B cell (primary cell): ENCODE data around the gene TNRC6A. TPM values are rescaled to one million over a fixed set of nuclear protein-coding genes. Genes with fewer than 3 reads are reported as not detected.

ENCODE experiments used
- ATAC-seq: fragments of 200-7000 bp; cut with Tn5 transposase; one replicate; pipeline ENCODE4 v1.10.0; 2021; ENCODE audit warnings: low read depth, mild to moderate bottlenecking, moderate number of reproducible peaks, moderate library complexity
- CTCF ChIA-PET: fragments of 350-600 bp; sonication (Branson Sonifier 250); formaldehyde crosslinking; loops from one replicate; lab custom pipeline; 2021; ENCODE audit warnings: antibody characterized with exemption, inconsistent platforms; lab: Charles Lee
- POLR2A ChIA-PET: fragments of 350-600 bp; sonication (Branson Sonifier 250); formaldehyde crosslinking; loops from one replicate; lab custom pipeline; 2021; ENCODE audit warnings: antibody characterized with exemption; lab: Charles Lee
- DNase-seq: peaks from one replicate; pipeline ENCODE4 v3.0.0; 2013
- H2AFZ ChIP-seq: 2 replicates; pipeline ENCODE4 v1.6.1; 2012; ENCODE audit warnings: mild to moderate bottlenecking, low read depth, low read length; ENCODE audit not compliant: insufficient read depth, poor library complexity, severe bottlenecking
- H3K27ac ChIP-seq, 2 donors: 1 replicate in 1 of 2; 2 replicates in 1 of 2; pipeline ENCODE4 v1.5.1; 2012 to 2013; ENCODE audit warnings: low read length in 2 of 2, mild to moderate bottlenecking in 2 of 2, moderate library complexity in 1 of 2
- H3K27me3 ChIP-seq, 4 experiments: fragments of 200-600 bp in 1 of 4; sonication (generic) in 1 of 4; replicated peaks in 1 of 4; 1 replicate in 2 of 4; 2 replicates in 2 of 4; pipeline versions ENCODE4 v1.6.1 to v1.7.0; 2013 to 2016; ENCODE audit warnings: low read length in 3 of 4, mild to moderate bottlenecking in 2 of 4, mixed read lengths in 1 of 4, moderate library complexity in 1 of 4; ENCODE audit not compliant: insufficient read depth in 4 of 4, control insufficient read depth in 3 of 4; ENCODE audit errors: control extremely low read depth in 1 of 4
- H3K36me3 ChIP-seq, 2 experiments: replicated peaks in 1 of 2; 1 replicate in 1 of 2; 2 replicates in 1 of 2; pipeline versions ENCODE4 v1.6.1 to v1.7.1; 2013; ENCODE audit warnings: low read length in 1 of 2; ENCODE audit not compliant: insufficient read depth in 2 of 2, control insufficient read depth in 1 of 2; ENCODE audit errors: control extremely low read depth in 1 of 2, extremely low read depth in 1 of 2
- H3K4me1 ChIP-seq, 2 donors: fragments of 200-600 bp in 1 of 2; sonication (generic) in 1 of 2; 1 replicate in 1 of 2; 2 replicates in 1 of 2; pipeline versions ENCODE4 v1.5.1 to v1.6.1; 2013 to 2017; ENCODE audit warnings: low read length in 2 of 2; ENCODE audit not compliant: control insufficient read depth in 2 of 2, insufficient read depth in 2 of 2
- H3K4me2 ChIP-seq: replicated peaks from 2 replicates; pipeline ENCODE3; 2012; ENCODE audit warnings: mild to moderate bottlenecking, low read depth, low read length; ENCODE audit not compliant: poor library complexity, severe bottlenecking
- H3K4me3 ChIP-seq, 5 experiments: fragments of 200-600 bp in 1 of 5; sonication (generic) in 1 of 5; 1 replicate in 3 of 5; 2 replicates in 2 of 5; pipeline versions ENCODE4 v1.5.1 to v1.7.0; 2011 to 2016; ENCODE audit warnings: low read length in 4 of 5, mild to moderate bottlenecking in 4 of 5, low read depth in 2 of 5, control low read depth in 1 of 5, moderate library complexity in 1 of 5; ENCODE audit not compliant: insufficient read depth in 1 of 5; ENCODE audit errors: control extremely low read depth in 1 of 5, extremely low read depth in 1 of 5
- H3K79me2 ChIP-seq: fragments of 200-600 bp; sonication (generic); one replicate; pipeline ENCODE4 v1.6.0; 2016; ENCODE audit warnings: low read length; ENCODE audit not compliant: control insufficient read depth, insufficient read depth
- H3K9ac ChIP-seq: fragments of 200-600 bp; sonication (generic); 2 replicates; pipeline ENCODE4 v1.6.1; 2017; ENCODE audit warnings: mild to moderate bottlenecking, low read length, moderate library complexity
- H3K9me3 ChIP-seq, 3 donors: one replicate each; pipeline versions ENCODE4 v1.6.1 to v1.7.1; 2013; ENCODE audit warnings: low read length in 2 of 3; ENCODE audit not compliant: control insufficient read depth in 2 of 3, insufficient read depth in 1 of 3; ENCODE audit errors: control extremely low read depth in 1 of 3
- H4K20me1 ChIP-seq: 2 replicates; pipeline ENCODE4 v1.6.0; 2012; ENCODE audit warnings: mild to moderate bottlenecking, low read length; ENCODE audit not compliant: insufficient read depth, control insufficient read depth, poor library complexity, severe bottlenecking
- H3K27ac Mint-ChIP-seq: one replicate; pipeline ENCODE4 v1.8.0; 2021; ENCODE audit warnings: mixed read lengths
- H3K27me3 Mint-ChIP-seq: one replicate; pipeline ENCODE4 v1.8.0; 2021; ENCODE audit warnings: mixed read lengths
- H3K4me1 Mint-ChIP-seq: one replicate; pipeline ENCODE4 v1.8.0; 2021; ENCODE audit warnings: mixed read lengths
- H3K4me3 Mint-ChIP-seq: one replicate; pipeline ENCODE4 v1.8.0; 2021; ENCODE audit warnings: mixed read lengths
- H3K9me3 Mint-ChIP-seq: one replicate; pipeline ENCODE4 v1.8.0; 2022; ENCODE audit warnings: mixed read lengths; ENCODE audit not compliant: insufficient read depth
- EZH2 ChIP-seq: IDR thresholded peaks from 2 replicates; pipeline ENCODE4 v1.6.1; 2012; ENCODE audit warnings: borderline replicate concordance, low read depth, mild to moderate bottlenecking, moderate library complexity, low read length; ENCODE audit not compliant: insufficient read depth, poor library complexity, severe bottlenecking
- WGBS: methylation state at CpG from one replicate; pipeline ENCODE4 v1.1.5; 2013; ENCODE audit warnings: missing lambda C conversion rate; ENCODE audit not compliant: insufficient coverage; 5-methylcytosine and 5-hydroxymethylcytosine counted together
- intact Hi-C: fragments of 100-400 bp; cut with micrococcal nuclease; formaldehyde crosslinking; loops from one replicate; pipeline ENCODE4 v1.10.0; 2022
- polyA plus RNA-seq: library from polyadenylated mRNA; depleted of rRNA; stranded (reverse); fragments of >200 nt; gene quantifications from 2 replicates; pipeline ENCODE4 v1.2.3, GENCODE V29; 2012
- total RNA-seq, 2 donors: library from RNA; stranded (reverse); fragments of 120-200 nt in 1 of 2; gene quantifications; 1 replicate in 1 of 2; 2 replicates in 1 of 2; pipeline versions ENCODE4 v1.2.3 to v1.2.4, GENCODE V29; 2013 to 2022
- TF ChIP-seq, protein P1 (sequence below): fragments of 200-600 bp; IDR thresholded peaks from one replicate; pipeline ENCODE4 v1.8.0; 2022; ENCODE audit warnings: antibody characterized with exemption, mild to moderate bottlenecking

Gene TNRC6A
- total and polyA plus RNA-seq, 2 donors (not counting 1 experiment from before 2014, with no cell fraction given): 79.3 to 104 TPM

DNA sequence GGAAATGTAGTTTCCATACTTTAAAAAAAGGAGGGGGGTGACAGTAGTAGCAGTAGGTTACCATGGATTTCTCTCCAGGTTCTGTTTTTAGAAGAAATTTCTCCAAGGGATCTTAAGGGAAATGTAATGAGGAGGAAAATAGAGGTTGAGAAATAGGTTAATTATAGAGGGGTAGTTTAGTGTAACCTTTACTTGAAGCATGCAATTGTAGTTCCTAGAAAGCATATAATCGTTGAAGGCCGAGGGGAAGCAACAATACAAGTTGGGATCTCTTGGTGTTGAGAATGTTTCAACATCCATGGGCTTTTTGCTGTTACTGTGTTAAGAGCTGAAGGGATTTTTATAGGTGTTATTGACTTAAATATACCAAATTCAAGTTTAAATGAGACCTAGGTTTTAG is 25.1 kb downstream of the TNRC6A start:
- Histone ChIP-seq H3K79me2 (peaks cover 72% of the 10 kb centered on the region), H3K4me3 (no peak overlapping the region), H3K36me3 (peaks cover 6 to 13% of the 10 kb centered on the region in 2 experiments), H3K27me3 (no peaks in the 10 kb centered on the region), H4K20me1 (peaks cover 68% of the 10 kb centered on the region), H3K4me1 (peaks cover 0 to 10% of the 10 kb centered on the region in 2 donors), H3K27ac (peak overlapping the region in 1 of 2 donors; percentile 23), H2AFZ (no peak overlapping the region), H3K9me3 (no peaks in the 10 kb centered on the region), H3K9ac (no peak overlapping the region), H3K4me2 (no peak overlapping the region)
- POLR2A ChIA-PET: no interaction called here
- H3K4me3 Mint-ChIP-seq: no peak overlapping the region
- ATAC-seq (no peak), DNase-seq (no peak)
- H3K27ac Mint-ChIP-seq: no peak overlapping the region
- H3K9me3 Mint-ChIP-seq: no peaks in the 10 kb centered on the region
- TF ChIP-seq, protein P1, sequence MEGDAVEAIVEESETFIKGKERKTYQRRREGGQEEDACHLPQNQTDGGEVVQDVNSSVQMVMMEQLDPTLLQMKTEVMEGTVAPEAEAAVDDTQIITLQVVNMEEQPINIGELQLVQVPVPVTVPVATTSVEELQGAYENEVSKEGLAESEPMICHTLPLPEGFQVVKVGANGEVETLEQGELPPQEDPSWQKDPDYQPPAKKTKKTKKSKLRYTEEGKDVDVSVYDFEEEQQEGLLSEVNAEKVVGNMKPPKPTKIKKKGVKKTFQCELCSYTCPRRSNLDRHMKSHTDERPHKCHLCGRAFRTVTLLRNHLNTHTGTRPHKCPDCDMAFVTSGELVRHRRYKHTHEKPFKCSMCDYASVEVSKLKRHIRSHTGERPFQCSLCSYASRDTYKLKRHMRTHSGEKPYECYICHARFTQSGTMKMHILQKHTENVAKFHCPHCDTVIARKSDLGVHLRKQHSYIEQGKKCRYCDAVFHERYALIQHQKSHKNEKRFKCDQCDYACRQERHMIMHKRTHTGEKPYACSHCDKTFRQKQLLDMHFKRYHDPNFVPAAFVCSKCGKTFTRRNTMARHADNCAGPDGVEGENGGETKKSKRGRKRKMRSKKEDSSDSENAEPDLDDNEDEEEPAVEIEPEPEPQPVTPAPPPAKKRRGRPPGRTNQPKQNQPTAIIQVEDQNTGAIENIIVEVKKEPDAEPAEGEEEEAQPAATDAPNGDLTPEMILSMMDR: no peak
- no peak for TF ChIP-seq EZH2
- 95% methylated on average over 2 of the region's 2 CpGs for WGBS
- intact Hi-C loops: no loop called here
- H3K27me3 Mint-ChIP-seq: no peaks in the 10 kb centered on the region
- CTCF ChIA-PET: interaction anchor here (0.6 kb wide), 1 partner anchor 288 kb away, joined by 5 read pairs; no protein-coding TSS in a partner anchor
- H3K4me1 Mint-ChIP-seq: peaks cover 43% of the 10 kb centered on the region

DNA sequence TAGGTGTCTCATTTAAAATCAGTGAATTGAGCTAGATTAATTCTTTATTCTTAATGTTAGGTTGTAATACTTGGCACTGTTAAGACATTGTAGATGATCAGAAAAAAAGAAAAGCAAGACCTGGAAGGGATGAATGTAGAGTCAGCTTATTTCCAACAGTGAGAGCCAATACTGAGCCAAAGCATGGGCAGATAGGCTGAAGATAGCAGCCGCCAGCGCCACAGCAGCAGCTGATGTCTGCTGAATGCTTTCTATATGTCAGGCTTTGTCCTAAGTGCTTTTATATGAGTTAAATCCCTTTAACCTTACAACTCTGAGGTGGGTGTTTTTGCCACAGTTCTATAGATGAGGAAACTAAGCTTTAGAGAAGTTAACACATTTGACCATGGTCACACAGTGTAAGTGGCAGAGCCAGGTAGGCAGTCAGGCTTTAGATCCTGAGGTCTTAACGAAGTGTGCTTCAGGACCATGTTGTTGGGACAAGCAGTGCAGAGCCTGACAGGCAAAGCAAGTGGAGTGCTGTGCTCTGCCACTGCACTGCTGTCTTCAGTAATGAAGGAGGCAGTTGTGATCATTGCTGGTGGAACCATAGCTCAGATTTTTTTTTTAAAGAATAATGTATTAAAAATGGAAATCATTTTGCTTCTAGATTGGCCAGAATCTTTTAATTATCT is 25.9 kb downstream of the TNRC6A start:
- Histone ChIP-seq H3K9ac (no peak overlapping the region), H3K79me2 (peaks cover 70% of the 10 kb centered on the region), H2AFZ (no peak overlapping the region), H3K4me2 (no peak overlapping the region), H3K36me3 (peaks cover 6 to 19% of the 10 kb centered on the region in 2 experiments), H3K4me1 (peaks cover 0 to 10% of the 10 kb centered on the region in 2 donors), H4K20me1 (peaks cover 66% of the 10 kb centered on the region), H3K4me3 (no peak overlapping the region), H3K9me3 (no peaks in the 10 kb centered on the region), H3K27ac (peak overlapping the region in 1 of 2 donors; percentile 23), H3K27me3 (no peaks in the 10 kb centered on the region)
- H3K9me3 Mint-ChIP-seq: no peaks in the 10 kb centered on the region
- POLR2A ChIA-PET: no interaction called here
- no peak for TF ChIP-seq EZH2
- TF ChIP-seq, protein P1: no peak
- CTCF ChIA-PET: interaction anchor here (0.6 kb wide), 1 partner anchor 288 kb away, joined by 5 read pairs; no protein-coding TSS in a partner anchor
- H3K4me3 Mint-ChIP-seq: no peak overlapping the region
- H3K27me3 Mint-ChIP-seq: no peaks in the 10 kb centered on the region
- no peak for DNase-seq
- WGBS: 88% methylated on average over 1 of the region's 3 CpGs
- no peak for ATAC-seq
- H3K27ac Mint-ChIP-seq: no peak overlapping the region
- peaks cover 41% of the 10 kb centered on the region for H3K4me1 Mint-ChIP-seq
- intact Hi-C loops: no loop called here
